Kidney (tissue), 14 donors: ENCODE data around the gene WDFY4. TPM values are rescaled to one million over a fixed set of nuclear protein-coding genes. Genes with fewer than 3 reads are reported as not detected.

Experiments
- DNase-seq, 5 donors: peaks; one replicate each; pipeline ENCODE4 v3.0.0-alpha.2; 2013 to 2020
- FAIRE-seq: peaks from 2 replicates; lab custom pipeline; 2012; peaks lifted over from hg19 to GRCh38; lab: Jason Lieb, UNC
- H3K27ac ChIP-seq, 2 donors: one replicate each; pipeline ENCODE4 v1.7.0; 2013; ENCODE audit warnings: low read depth in 2 of 2, low read length in 2 of 2, inconsistent platforms in 1 of 2
- H3K27me3 ChIP-seq: one replicate; pipeline ENCODE4 v1.7.1; 2013; ENCODE audit warnings: low read length, inconsistent platforms; ENCODE audit not compliant: control insufficient read depth, insufficient read depth
- H3K36me3 ChIP-seq, 3 donors: one replicate each; pipeline versions ENCODE4 v1.7.0 to v1.7.1; 2013; ENCODE audit warnings: low read length in 3 of 3, control low read depth in 1 of 3, inconsistent platforms in 1 of 3; ENCODE audit not compliant: insufficient read depth in 3 of 3, control insufficient read depth in 2 of 3
- H3K4me1 ChIP-seq, 3 donors: one replicate each; pipeline versions ENCODE4 v1.7.0 to v1.7.1; 2013; ENCODE audit warnings: low read length in 3 of 3, inconsistent platforms in 1 of 3, low read depth in 1 of 3; ENCODE audit not compliant: control insufficient read depth in 2 of 3, insufficient read depth in 2 of 3
- H3K4me3 ChIP-seq, 3 donors: one replicate each; pipeline versions ENCODE4 v1.7.0 to v1.8.1; 2013; ENCODE audit warnings: low read length in 3 of 3, control low read depth in 1 of 3, inconsistent platforms in 1 of 3
- H3K9ac ChIP-seq, 3 donors: one replicate each; pipeline versions ENCODE4 v1.7.0 to v1.7.1; 2013; ENCODE audit warnings: low read length in 3 of 3, control low read depth in 1 of 3, inconsistent platforms in 1 of 3
- H3K9me3 ChIP-seq, 3 donors: one replicate each; pipeline versions ENCODE4 v1.7.0 to v1.7.1; 2013; ENCODE audit warnings: low read length in 3 of 3, control low read depth in 1 of 3, inconsistent platforms in 1 of 3; ENCODE audit not compliant: control insufficient read depth in 2 of 3, insufficient read depth in 1 of 3
- intact Hi-C: fragments of 100-400 bp; cut with DNase I; formaldehyde crosslinking; loops from one replicate; pipeline ENCODE4 v1.11.1; 2022
- polyA plus RNA-seq: library from polyadenylated mRNA; stranded (reverse); fragments of 350-450 nt; fragmentation: Illumina TruSeq; extraction: RNeasy Lipid Tissue Mini Kit (QIAGEN cat#74804); gene quantifications from one replicate; pipeline ENCODE4 v1.2.3, GENCODE V29; 2014; ENCODE audit warnings: low read depth, low replicate concordance; ENCODE audit not compliant: insufficient read depth
- total RNA-seq: library from RNA; stranded (reverse); fragmentation: NEBNext Ultra II Directional; extraction: Animal tissue kit (Norgen Biotek cat#: 25700); gene quantifications from one replicate; pipeline ENCODE4 v1.2.1, GENCODE V29; 2021
- TF ChIP-seq, protein P1 (sequence below): IDR thresholded peaks from 3 replicates; pipeline ENCODE4 v1.5.1; 2012; ENCODE audit warnings: mild to moderate bottlenecking, moderate library complexity, borderline replicate concordance; ENCODE audit not compliant: insufficient read depth; ENCODE audit errors: extremely low read depth
- donor health status: control.
- donor health status: control.
- donor health status: control.
- donor health status: control.
- donor health status: control.
- donor health status: DM: yes; HTN: yes; CAD: no.
- donor health status: Normal renal cell carcinoma (clear cell type).

The WDFY4 gene
- total and polyA plus RNA-seq, 2 donors from 2014 or later, result 1.7 to 13.3 TPM

DNA sequence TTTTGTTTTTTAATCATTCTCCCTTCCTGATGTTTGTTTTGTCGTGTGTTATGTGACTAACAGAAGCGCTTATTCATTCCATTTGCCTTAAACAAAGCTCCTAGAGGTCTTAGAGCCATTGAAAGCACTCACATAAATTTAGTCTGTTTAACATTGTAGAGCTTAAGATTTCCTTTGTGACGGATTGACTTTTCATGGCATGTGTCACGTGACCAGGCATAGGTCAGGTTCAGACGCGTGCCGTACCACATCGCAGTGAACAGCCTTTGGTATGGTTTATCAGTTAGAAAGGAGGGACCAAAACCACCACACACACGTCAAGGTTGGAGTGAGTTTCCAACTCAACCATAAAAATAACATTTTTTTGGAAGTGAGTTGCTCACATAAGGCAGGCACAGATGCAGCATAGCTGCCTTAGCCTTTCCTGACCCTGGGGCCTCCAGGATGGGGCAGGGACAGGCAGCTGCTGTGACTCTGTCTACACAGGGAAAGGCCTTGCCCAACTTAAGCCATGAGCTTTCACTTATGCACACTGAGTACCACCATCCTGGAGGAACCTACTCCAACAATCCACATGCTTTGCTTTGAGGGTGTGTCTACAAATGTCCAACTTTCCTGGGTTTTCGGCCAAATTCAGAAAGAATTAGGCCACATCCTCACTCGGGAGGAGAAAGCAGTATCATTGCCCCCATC, 55.5 kb downstream of the WDFY4 start:
- TF ChIP-seq, protein P1, sequence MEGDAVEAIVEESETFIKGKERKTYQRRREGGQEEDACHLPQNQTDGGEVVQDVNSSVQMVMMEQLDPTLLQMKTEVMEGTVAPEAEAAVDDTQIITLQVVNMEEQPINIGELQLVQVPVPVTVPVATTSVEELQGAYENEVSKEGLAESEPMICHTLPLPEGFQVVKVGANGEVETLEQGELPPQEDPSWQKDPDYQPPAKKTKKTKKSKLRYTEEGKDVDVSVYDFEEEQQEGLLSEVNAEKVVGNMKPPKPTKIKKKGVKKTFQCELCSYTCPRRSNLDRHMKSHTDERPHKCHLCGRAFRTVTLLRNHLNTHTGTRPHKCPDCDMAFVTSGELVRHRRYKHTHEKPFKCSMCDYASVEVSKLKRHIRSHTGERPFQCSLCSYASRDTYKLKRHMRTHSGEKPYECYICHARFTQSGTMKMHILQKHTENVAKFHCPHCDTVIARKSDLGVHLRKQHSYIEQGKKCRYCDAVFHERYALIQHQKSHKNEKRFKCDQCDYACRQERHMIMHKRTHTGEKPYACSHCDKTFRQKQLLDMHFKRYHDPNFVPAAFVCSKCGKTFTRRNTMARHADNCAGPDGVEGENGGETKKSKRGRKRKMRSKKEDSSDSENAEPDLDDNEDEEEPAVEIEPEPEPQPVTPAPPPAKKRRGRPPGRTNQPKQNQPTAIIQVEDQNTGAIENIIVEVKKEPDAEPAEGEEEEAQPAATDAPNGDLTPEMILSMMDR, result no peak
- FAIRE-seq, result no peak
- no peak overlapping the region for H3K9ac ChIP-seq

GRCh38 chr10:48740988-48741387, 56.3 kb downstream of the WDFY4 start:
- Histone ChIP-seq H3K4me1 (no peaks in the 10 kb centered on the region), H3K9me3 (no peaks in the 10 kb centered on the region), H3K9ac (no peak overlapping the region), H3K4me3 (no peak overlapping the region), H3K36me3 (no peaks in the 10 kb centered on the region), H3K27ac (no peak overlapping the region), H3K27me3 (no peaks in the 10 kb centered on the region)
- intact Hi-C loops, result no loop called here
- TF ChIP-seq, protein P1, result no peak
- peak in 3 of 5 donors; percentile 25 to 59 (median 43) for DNase-seq
- no peak for FAIRE-seq

More for the DNA sequence above, 55.5 kb downstream of the WDFY4 start:
- Histone ChIP-seq H3K9me3 (no peaks in the 10 kb centered on the region), H3K4me3 (no peak overlapping the region), H3K36me3 (no peaks in the 10 kb centered on the region), H3K27me3 (no peaks in the 10 kb centered on the region), H3K27ac (no peak overlapping the region), H3K4me1 (no peaks in the 10 kb centered on the region)
- intact Hi-C loops, result no loop called here
- peak in 1 of 5 donors; percentile 4 for DNase-seq

DNA sequence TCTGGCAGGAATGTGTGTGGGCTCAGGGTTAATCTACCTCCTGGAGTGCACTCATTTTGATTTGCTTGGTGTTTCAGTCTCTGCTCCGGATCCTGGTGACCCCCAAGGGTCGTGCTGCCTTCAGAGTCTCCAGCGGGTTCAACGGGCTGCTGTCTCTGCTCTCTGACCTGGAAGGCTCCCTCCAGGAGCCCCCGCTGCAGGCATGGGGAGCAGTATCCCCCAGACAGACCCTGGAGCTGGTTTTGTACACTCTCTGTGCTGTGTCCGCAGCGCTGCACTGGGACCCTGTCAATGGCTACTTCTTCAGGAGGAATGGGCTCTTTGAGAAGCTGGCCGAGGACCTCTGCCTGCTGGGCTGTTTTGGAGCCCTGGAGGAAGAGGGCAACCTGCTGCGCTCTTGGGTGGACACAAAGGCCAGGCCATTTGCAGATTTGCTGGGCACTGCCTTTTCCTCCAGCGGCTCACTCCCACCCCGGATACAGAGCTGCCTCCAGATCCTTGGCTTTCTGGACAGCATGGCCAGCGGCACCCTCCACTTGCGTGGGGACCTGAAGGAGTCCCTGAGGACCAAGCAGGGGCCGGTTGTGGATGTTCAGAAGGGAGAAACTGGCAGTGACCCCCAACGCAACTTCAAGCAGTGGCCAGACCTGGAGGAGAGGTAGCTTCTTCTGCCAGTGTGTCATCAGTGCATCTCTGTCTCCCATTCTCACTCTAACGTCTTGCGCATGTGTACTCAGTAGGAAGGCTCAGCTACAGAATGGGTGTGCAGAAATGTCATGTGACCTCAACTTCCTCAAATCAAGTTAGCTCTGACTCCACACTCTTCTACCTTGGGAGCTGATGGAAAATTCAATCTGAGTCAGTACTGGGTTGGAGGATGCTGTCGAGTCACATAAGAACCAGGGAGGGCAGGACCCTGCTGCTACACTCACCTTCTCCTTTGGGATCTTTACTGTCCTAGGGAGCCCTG, 58.5 kb downstream of the WDFY4 start:
- H3K4me1 ChIP-seq, result no peaks in the 10 kb centered on the region
- no peaks in the 10 kb centered on the region for H3K36me3 ChIP-seq
- H3K4me3 ChIP-seq, result no peak overlapping the region
- no peak for FAIRE-seq
- no peaks in the 10 kb centered on the region for H3K27me3 ChIP-seq
- DNase-seq, result peak in 1 of 5 donors; percentile 16
- H3K9ac ChIP-seq, result no peak overlapping the region
- no peaks in the 10 kb centered on the region for H3K9me3 ChIP-seq
- TF ChIP-seq, protein P1, result no peak
- H3K27ac ChIP-seq, result no peak overlapping the region
- intact Hi-C loops, result no loop called here
